Psoas muscle (tissue), 8 donors: ENCODE results near the gene DEK. TPM values are rescaled to one million over a fixed set of nuclear protein-coding genes. Genes with fewer than 3 reads are reported as not detected.
"Not testable (repeated sequence)": the region's sequence is repeated elsewhere in the genome, so short reads cannot be mapped to it uniquely, and the experiment has no call there.

Experiments used
- ATAC-seq, 4 donors: fragments of 200-7000 bp; cut with Tn5 transposase; one replicate each; pipeline ENCODE4 v1.9.1; 2020; ENCODE audit warnings: moderate library complexity in 3 of 4, mild to moderate bottlenecking in 2 of 4
- DNase-seq, 2 donors: peaks; one replicate each; pipeline ENCODE4 v3.0.0-alpha.2; 2020
- H3K27ac ChIP-seq: fragments of 200-600 bp; one replicate; pipeline ENCODE4 v1.8.0; 2022
- H3K27me3 ChIP-seq, 3 donors: fragments of 200-600 bp in 1 of 3; one replicate each; pipeline versions ENCODE4 v1.6.1 to v1.8.0; 2013 to 2022; ENCODE audit warnings: low read length in 2 of 3, mild to moderate bottlenecking in 2 of 3, moderate library complexity in 1 of 3; ENCODE audit not compliant: insufficient read depth in 3 of 3
- H3K36me3 ChIP-seq, 2 donors: fragments of 200-600 bp in 1 of 2; one replicate each; pipeline versions ENCODE4 v1.6.1 to v1.8.0; 2013 to 2022; ENCODE audit warnings: low read depth in 1 of 2, mild to moderate bottlenecking in 1 of 2, moderate library complexity in 1 of 2; ENCODE audit not compliant: insufficient read depth in 1 of 2
- H3K4me1 ChIP-seq: fragments of 200-600 bp; one replicate; pipeline ENCODE4 v1.8.0; 2022
- H3K4me3 ChIP-seq: fragments of 200-600 bp; one replicate; pipeline ENCODE4 v1.8.0; 2022; ENCODE audit warnings: mild to moderate bottlenecking
- H3K9me3 ChIP-seq: fragments of 200-600 bp; one replicate; pipeline ENCODE4 v1.8.0; 2022
- CTCF ChIP-seq: fragments of 200-600 bp; IDR thresholded peaks from one replicate; pipeline ENCODE4 v1.8.0; 2022; ENCODE audit warnings: antibody characterized with exemption
- WGBS, 3 donors: extraction: QIAGEN DNeasy Blood & Tissue Kit; methylation state at CpG; one replicate each; pipeline versions ENCODE4 v1.1.6 to v1.1.7; 2013; 5-methylcytosine and 5-hydroxymethylcytosine counted together
- intact Hi-C, 2 donors: fragments of 100-400 bp; cut with DNase I; formaldehyde crosslinking; loops; one replicate each; pipeline versions ENCODE4 v1.11.0 to v1.14.2; 2022
- polyA plus RNA-seq, 3 donors: library from polyadenylated mRNA; stranded (reverse); fragments of 200-250 nt; gene quantifications; one replicate each; pipeline ENCODE4 v1.2.3, GENCODE V29; 2013
- total RNA-seq, 4 donors: library from RNA; stranded (reverse); fragmentation: NEBNext Ultra II Directional in 2 of 4; extraction: Animal tissue kit (Norgen Biotek cat#: 25700) in 2 of 4; gene quantifications; one replicate each; pipeline versions ENCODE4 v1.2.1 to v1.2.4, GENCODE V29; 2021 to 2023
- donor health status: healthy with polysubstance abuse.
- donor health status: DM: no; HTN: no; CAD: no; lungs with moderate emphysema.
- donor health status: Bipolar disorder and iron deficiency.
- donor health status: healthy.
- donor health status: DM: yes; HTN: yes; CAD: no.
- donor health status: DM: no; HTN: no; CAD: no.
- donor health status: DM: no; HTN: no; CAD: no.
- donor health status: DM: yes; HTN: yes; CAD: no.

The DEK gene
- total and polyA plus RNA-seq, 7 donors = 28.7 to 91.0 (median 66.1) TPM

- Histone ChIP-seq H3K27ac (no peak overlapping the region), H3K36me3 (peaks cover 0 to under 1% of the 10 kb centered on the region in 2 donors), H3K27me3 (no peaks in the 10 kb centered on the region), H3K4me3 (no peak overlapping the region), H3K9me3 (no peaks in the 10 kb centered on the region), H3K4me1 (no peaks in the 10 kb centered on the region)
- intact Hi-C loops = no loop called here
- ATAC-seq (no peak), DNase-seq (no peak)
- WGBS, 3 donors = 86 to 92% (median 90%) methylated on average over 5 of the region's 5 CpGs
- no peak for TF ChIP-seq CTCF
Measured at GRCh38 chr6:18179770-18180356, 84.5 kb downstream of the DEK start.

- intact Hi-C loops = no loop called here
- no peak for ATAC-seq
- DNase-seq = no peak
- Histone ChIP-seq H3K36me3 (peaks cover 0 to 9% of the 10 kb centered on the region in 2 donors), H3K9me3 (no peaks in the 10 kb centered on the region), H3K4me3 (no peak overlapping the region), H3K4me1 (no peaks in the 10 kb centered on the region), H3K27ac (no peak overlapping the region), H3K27me3 (no peaks in the 10 kb centered on the region)
- TF ChIP-seq CTCF = no peak
- WGBS, 3 donors = 87 to 93% (median 91%) methylated on average over 3 of the region's 3 CpGs
Measured at GRCh38 chr6:18178960-18179615, 85.2 kb downstream of the DEK start.

- Histone ChIP-seq H3K27me3 (no peaks in the 10 kb centered on the region), H3K4me1 (no peaks in the 10 kb centered on the region), H3K4me3 (no peak overlapping the region), H3K9me3 (no peaks in the 10 kb centered on the region), H3K27ac (no peak overlapping the region), H3K36me3 (peaks cover 0 to 24% of the 10 kb centered on the region in 2 donors)
- WGBS, 3 donors = 87 to 97% (median 91%) methylated on average over 4 of the region's 4 CpGs
- ATAC-seq = no peak
- no peak for DNase-seq
- TF ChIP-seq CTCF = no peak
- intact Hi-C loops = no loop called here
Measured at GRCh38 chr6:18177286-18177965, 86.9 kb downstream of the DEK start.

- WGBS, 3 donors = 89 to 96% (median 91%) methylated on average over 4 of the region's 4 CpGs
- ATAC-seq, H3K4me3 ChIP-seq, H3K9me3 ChIP-seq, H3K27me3 ChIP-seq, intact Hi-C loops, DNase-seq, H3K27ac ChIP-seq, H3K4me1 ChIP-seq: not testable (repeated sequence)
- H3K36me3 ChIP-seq = peaks cover 4 to 36% of the 10 kb centered on the region in 2 donors
Measured at GRCh38 chr6:18176198-18176597, 88.1 kb downstream of the DEK start.

Other genes starting within 250 kb of the DEK start
- 1 to 10 TPM in 2 of 4 donors, under 1 TPM in 2; 0.84 to 3.0 (median 1.6) TPM for gene NHLRC1, start 141.9 kb downstream of the DEK start, total RNA-seq
- gene NHLRC1, start 141.9 kb downstream of the DEK start, polyA plus RNA-seq = 1 to 10 TPM; 1.4 to 3.2 (median 2.6) TPM
- gene TPMT, start 109.5 kb downstream of the DEK start, total RNA-seq = 10 to 100 TPM in 1 of 4 donors, 1 to 10 TPM in 3; 7.9 to 10.3 (median 9.5) TPM
- gene TPMT, start 109.5 kb downstream of the DEK start, polyA plus RNA-seq = 10 to 100 TPM in 2 of 3 donors, 1 to 10 TPM in 1; 8.2 to 19.3 (median 16.6) TPM
- gene KDM1B, start 109.1 kb downstream of the DEK start, total RNA-seq = 10 to 100 TPM; 18.1 to 27.3 (median 23.6) TPM
- 10 to 100 TPM in 2 of 3 donors, 1 to 10 TPM in 1; 7.7 to 33.4 (median 16.1) TPM for gene KDM1B, start 109.1 kb downstream of the DEK start, polyA plus RNA-seq
- 10 to 100 TPM; 33.6 to 94.9 (median 65.4) TPM for gene RNF144B, start 122.8 kb upstream of the DEK start, total RNA-seq
- gene RNF144B, start 122.8 kb upstream of the DEK start, polyA plus RNA-seq = 10 to 100 TPM in 1 of 3 donors, 1 to 10 TPM in 2; 6.0 to 34.5 (median 7.9) TPM